ENCODE data around the gene CA9. TPM values are rescaled to one million over a fixed set of nuclear protein-coding genes. Genes with fewer than 3 reads are reported as not detected.
A peak's percentile ranks its signal among the peaks of the same experiment; 100 is the strongest.

CA9 gene
- total RNA-seq, 4 donors from 2014 or later = 0.82 to 35.4 (median 2.0) TPM; not detected in 1

- ATAC-seq (ENCODE audit: low FRiP score) (peak; percentile 22), DNase-seq (ENCODE audit: low spot score) (no peak)
- TF ChIP-seq CTCF (IDR thresholded peaks at IDR 0.05) = no peak
These were observed 33.2 kb downstream of the CA9 start for GRCh38 chr9:35706951-35707350.

GRCh38 chr9:35708146-35708545, 34.4 kb downstream of the CA9 start:
- ATAC-seq (ENCODE audit: low FRiP score) (no peak), DNase-seq (ENCODE audit: low spot score) (no peak)
- no peak for TF ChIP-seq CTCF (IDR thresholded peaks at IDR 0.05)

- ATAC-seq (ENCODE audit: low FRiP score) = no peak
- no peak for DNase-seq (ENCODE audit: low spot score)
- no peak for TF ChIP-seq CTCF (IDR thresholded peaks at IDR 0.05)
These were observed 37.2 kb downstream of the CA9 start for GRCh38 chr9:35710818-35711500.

GRCh38 chr9:35711501-35712428, 38.0 kb downstream of the CA9 start:
- DNase-seq (ENCODE audit: low spot score) (no peak), ATAC-seq (ENCODE audit: low FRiP score) (no peak)
- TF ChIP-seq CTCF (IDR thresholded peaks at IDR 0.05) = no peak

GRCh38 chr9:35712762-35713400, 39.2 kb downstream of the CA9 start:
- no peak for ATAC-seq (ENCODE audit: low FRiP score)
- no peak for DNase-seq (ENCODE audit: low spot score)
- no peak for TF ChIP-seq CTCF (IDR thresholded peaks at IDR 0.05)

- DNase-seq (ENCODE audit: low spot score) = no peak
- no peak for TF ChIP-seq CTCF (IDR thresholded peaks at IDR 0.05)
- no peak for ATAC-seq (ENCODE audit: low FRiP score)
These were observed 39.9 kb downstream of the CA9 start for GRCh38 chr9:35713578-35713977.

Data from omental fat pad (tissue), 4 donors.